GM18858 (cell line): Measurements from ENCODE around the gene GLRB.
"Not testable (repeated sequence)": the region's sequence is repeated elsewhere in the genome, so short reads cannot be mapped to it uniquely, and the experiment has no call there.

Experiments
- ATAC-seq: cut with Tn5 transposase; IDR thresholded peaks from one replicate; pipeline ENCODE4 v1.9.1; 2021; ENCODE audit not compliant: unreplicated experiment

GLRB gene

GRCh38 chr4:157075811-157076577 is at the start of gene GLRB:
TSS of gene GLRB (plus strand) at chr4:157076150. CDS start at chr4:157078025, 1,875 bp downstream.
- no peak for ATAC-seq

- no peak for ATAC-seq
Observed at GRCh38 chr4:157035471-157035870, 40.5 kb upstream of the GLRB start.

- ATAC-seq: no peak
Observed at GRCh38 chr4:157040405-157040804, 35.5 kb upstream of the GLRB start.

GRCh38 chr4:157043131-157043530 is 32.8 kb upstream of the GLRB start:
- ATAC-seq: no peak

- ATAC-seq: peak; percentile 90
Observed at GRCh38 chr4:157045507-157046127, 30.3 kb upstream of the GLRB start.

GRCh38 chr4:157048248-157048647 is 27.7 kb upstream of the GLRB start:
- no peak for ATAC-seq

GRCh38 chr4:157050561-157050960 is 25.4 kb upstream of the GLRB start:
- ATAC-seq: no peak

- ATAC-seq: no peak
Observed at GRCh38 chr4:157052429-157053040, 23.4 kb upstream of the GLRB start.

- ATAC-seq: no peak
Observed at GRCh38 chr4:157057218-157057617, 18.7 kb upstream of the GLRB start.

- not testable (repeated sequence) for ATAC-seq
Observed at GRCh38 chr4:157058899-157059298, 17.1 kb upstream of the GLRB start.

GRCh38 chr4:157072002-157072401 is 3.9 kb upstream of the GLRB start:
- ATAC-seq: no peak

- ATAC-seq: no peak
Observed at GRCh38 chr4:157075401-157075800, 549 bp upstream of the GLRB start.

GRCh38 chr4:157076578-157076947 is 613 bp downstream of the GLRB start:
- ATAC-seq: no peak

GRCh38 chr4:157079441-157079840 is 3.5 kb downstream of the GLRB start:
- ATAC-seq: no peak

GRCh38 chr4:157080605-157081004 is 4.7 kb downstream of the GLRB start:
- no peak for ATAC-seq

GRCh38 chr4:157095716-157096115 is 19.8 kb downstream of the GLRB start:
- ATAC-seq: no peak

- no peak for ATAC-seq
Observed at GRCh38 chr4:157096439-157096838, 20.5 kb downstream of the GLRB start.

GRCh38 chr4:157099506-157099905 is 23.6 kb downstream of the GLRB start:
- no peak for ATAC-seq

- no peak for ATAC-seq
Observed at GRCh38 chr4:157104541-157104940, 28.6 kb downstream of the GLRB start.

- no peak for ATAC-seq
Observed at GRCh38 chr4:157114671-157115070, 38.7 kb downstream of the GLRB start.

- no peak for ATAC-seq
Observed at GRCh38 chr4:157115613-157116335, 39.8 kb downstream of the GLRB start.

- no peak for ATAC-seq
Observed at GRCh38 chr4:157121401-157121800, 45.5 kb downstream of the GLRB start.
